K562 (cell line): ENCODE results near the gene RRAGB. TPM values are rescaled to one million over a fixed set of nuclear protein-coding genes. Genes with fewer than 3 reads are reported as not detected.
"Not testable (repeated sequence)": the region's sequence is repeated elsewhere in the genome, so short reads cannot be mapped to it uniquely, and the experiment has no call there.

ENCODE experiments used
- ATAC-seq: fragments of 200-7000 bp; cut with Tn5 transposase; 3 replicates; pipeline ENCODE4 v1.9.1; 2020; ENCODE audit warnings: moderate library complexity
- BruUV-seq: library from RNA; stranded (reverse); fragments of 400-500 nt; replicated peaks from 2 replicates; lab custom pipeline; 2021; lab: Mats Ljungman, UMichigan
- CTCF ChIA-PET: fragments of 300-600 bp; formaldehyde crosslinking; extraction: SDS; loops from one replicate; lab custom pipeline; 2021; ENCODE audit warnings: low intra/inter-chr PET ratio; lab: Yijun Ruan, JAX
- POLR2A ChIA-PET: fragments of 300-600, 350-650 bp; sonication (Branson Sonifier 250); formaldehyde crosslinking; extraction: SDS; loops from one replicate; lab custom pipeline; 2021; ENCODE audit warnings: antibody characterized with exemption, inconsistent platforms; lab: Yijun Ruan, JAX
- DNase-seq, 4 experiments: peaks; one replicate each; pipeline versions ENCODE4 v3.0.0 to v3.0.0-alpha.2; 2011 to 2018; ENCODE audit warnings: low spot score in 3 of 4, mixed read lengths in 3 of 4; ENCODE audit errors: extremely low read depth in 1 of 4
- FAIRE-seq: peaks from 2 replicates; lab custom pipeline; 2011; peaks lifted over from hg19 to GRCh38; lab: Jason Lieb, UNC
- H2AFZ ChIP-seq: 2 replicates; pipeline ENCODE4 v1.6.0; 2011; ENCODE audit warnings: low read depth, low read length, control low read depth, inconsistent platforms
- H3K27ac ChIP-seq: fragments of 200-600 bp; 3 replicates; pipeline ENCODE4 v1.8.0; 2011; ENCODE audit warnings: low read depth, mild to moderate bottlenecking, control low read depth, inconsistent platforms, low read length, moderate library complexity, mixed read lengths; ENCODE audit errors: extremely low read depth
- H3K27me3 ChIP-seq, 2 experiments: fragments of 300-600 bp in 1 of 2; 2 replicates in 1 of 2; 3 replicates in 1 of 2; pipeline versions ENCODE4 v1.6.0 to v1.8.0; 2011; ENCODE audit warnings: inconsistent platforms in 2 of 2, low read length in 2 of 2, mild to moderate bottlenecking in 1 of 2, mixed read lengths in 1 of 2, moderate library complexity in 1 of 2; ENCODE audit not compliant: control insufficient read depth in 2 of 2, insufficient read depth in 2 of 2
- H3K36me3 ChIP-seq: fragments of 300-600 bp; 3 replicates; pipeline ENCODE4 v1.8.0; 2011; ENCODE audit warnings: mild to moderate bottlenecking, low read length, inconsistent platforms; ENCODE audit not compliant: control insufficient read depth, insufficient read depth
- H3K4me1 ChIP-seq, 2 experiments: fragments of 200-600 bp in 1 of 2; replicated peaks in 1 of 2; 2 replicates in 1 of 2; 3 replicates in 1 of 2; pipeline versions ENCODE4 v1.5.1 to v1.8.0; 2011; ENCODE audit warnings: inconsistent platforms in 2 of 2, low read length in 2 of 2, mild to moderate bottlenecking in 1 of 2, mixed read lengths in 1 of 2, moderate library complexity in 1 of 2; ENCODE audit not compliant: control insufficient read depth in 2 of 2, insufficient read depth in 2 of 2
- H3K4me2 ChIP-seq: 2 replicates; pipeline ENCODE4 v1.6.1; 2011; ENCODE audit warnings: low read length, control low read depth, inconsistent platforms, mixed read lengths; ENCODE audit not compliant: insufficient read depth
- H3K4me3 ChIP-seq: fragments of 200-600 bp; sonication (generic), shearing (Covaris generic); 2 replicates; pipeline ENCODE4 v1.5.1; 2016; ENCODE audit warnings: control low read depth, inconsistent platforms
- H3K79me2 ChIP-seq: fragments of 200-600 bp; 3 replicates; pipeline ENCODE4 v1.8.0; 2011; ENCODE audit warnings: low read length, inconsistent platforms; ENCODE audit not compliant: control insufficient read depth, insufficient read depth
- H3K9ac ChIP-seq, 2 experiments: 2 replicates each; pipeline versions ENCODE4 v1.6.0 to v1.6.1; 2011; ENCODE audit warnings: low read depth in 2 of 2, low read length in 2 of 2, control low read depth in 1 of 2, inconsistent platforms in 1 of 2, mild to moderate bottlenecking in 1 of 2, mixed read lengths in 1 of 2; ENCODE audit not compliant: insufficient read depth in 1 of 2
- H3K9me1 ChIP-seq: one replicate; pipeline ENCODE4 v1.6.0; 2011; ENCODE audit warnings: inconsistent platforms, mild to moderate bottlenecking, low read length, moderate library complexity; ENCODE audit not compliant: control insufficient read depth, insufficient read depth
- H3K9me3 ChIP-seq: replicated peaks from 2 replicates; pipeline ENCODE4 v1.5.1; 2011; ENCODE audit warnings: low read depth, low read length, inconsistent platforms; ENCODE audit not compliant: control insufficient read depth, insufficient read depth
- H4K20me1 ChIP-seq: replicated peaks from 2 replicates; pipeline ENCODE4 v1.6.1; 2011; ENCODE audit warnings: low read length, inconsistent platforms, mixed read lengths; ENCODE audit not compliant: control insufficient read depth, insufficient read depth
- HNRNPL ChIP-seq: fragments of 200-400 bp; formaldehyde crosslinking; IDR thresholded peaks from 2 replicates; pipeline ENCODE4 v1.6.1; 2017; ENCODE audit warnings: low read depth, mild to moderate bottlenecking, low read length
- ZFP36 ChIP-seq: fragments of 150-350 bp; IDR thresholded peaks from 2 replicates; pipeline ENCODE4 v1.6.1; 2018; ENCODE audit warnings: low read length, low read depth; ENCODE audit not compliant: partially characterized antibody
- WGBS: fragments of 100-300 bp; shearing (Covaris generic); methylation state at CpG from one replicate; pipeline ENCODE4 v1.1.6; 2016; ENCODE audit warnings: low coverage, mixed read lengths; ENCODE audit not compliant: insufficient coverage; ENCODE audit errors: missing lambda C conversion rate; 5-methylcytosine and 5-hydroxymethylcytosine counted together
- in situ Hi-C: fragments of 300-500 bp; cut with MboI; formaldehyde crosslinking; loops from 4 replicates; pipeline ENCODE4 v1.15.0; 2018; ENCODE audit warnings: inconsistent platforms, mixed read lengths
- intact Hi-C: fragments of 100-400 bp; cut with micrococcal nuclease; formaldehyde crosslinking; loops from 2 replicates; pipeline ENCODE4 v1.14.2; 2022
- polyA plus RNA-seq, 8 experiments: library from polyadenylated mRNA; depleted of rRNA in 4 of 8; stranded (reverse) in 5 of 8; unstranded in 3 of 8; fragments of >200 nt; fragmentation: Nextera tagmentation in 2 of 8; fragmentation: Illumina TruSeq in 1 of 8; extraction: Ambion mirVana in 2 of 8; extraction: Trizol in 1 of 8; gene quantifications; 2 replicates each; pipeline versions ENCODE4 v1.2.1 to v1.2.3, GENCODE V29; 2011 to 2014; ENCODE audit warnings: inconsistent platforms in 1 of 8, missing spikeins in 1 of 8
- total RNA-seq, 7 experiments: library from RNA; depleted of rRNA in 6 of 7; stranded (reverse); fragments of >200 nt in 6 of 7; fragmentation: Illumina TruSeq in 2 of 7; extraction: Trizol in 2 of 7; gene quantifications; 2 replicates each; pipeline versions ENCODE4 v1.2.1 to v1.2.3, GENCODE V29; 2011 to 2021; ENCODE audit warnings: low replicate concordance in 1 of 7

Gene RRAGB
- total and polyA plus RNA-seq, 9 of the 15 experiments (the other 6 are each of a cell fraction or from before 2014, with no cell fraction given): 5.6 to 15.6 (median 9.1) TPM

DNA sequence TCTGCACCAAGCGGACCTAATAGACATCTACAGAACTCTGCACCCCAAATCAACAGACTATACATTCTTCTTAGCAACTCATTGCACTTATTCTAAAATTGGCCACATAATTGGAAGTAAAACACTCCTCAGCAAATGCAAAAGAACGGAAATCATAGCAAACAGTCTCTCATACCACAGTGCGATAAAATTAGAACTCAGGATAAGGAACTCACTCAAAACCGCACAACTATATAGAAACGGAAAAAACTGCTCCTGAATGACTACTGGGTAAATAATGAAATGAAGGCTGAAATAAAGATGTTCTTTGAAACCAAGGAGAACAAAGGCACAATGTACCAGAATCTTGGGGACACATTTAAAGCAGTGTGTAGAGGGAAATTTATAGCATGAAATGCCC, 12.5 kb upstream of the RRAGB start:
- H3K4me3 ChIP-seq, in situ Hi-C loops, intact Hi-C loops, H3K79me2 ChIP-seq, DNase-seq, H3K9me3 ChIP-seq, H3K4me1 ChIP-seq, H3K9me1 ChIP-seq, POLR2A ChIA-PET, H2AFZ ChIP-seq, H3K27me3 ChIP-seq, H3K36me3 ChIP-seq, CTCF ChIA-PET, FAIRE-seq, BruUV-seq, ATAC-seq, H3K9ac ChIP-seq, H4K20me1 ChIP-seq, H3K27ac ChIP-seq, H3K4me2 ChIP-seq: not testable (repeated sequence)
- 6% methylated on average over 5 of the region's 5 CpGs for WGBS

DNA sequence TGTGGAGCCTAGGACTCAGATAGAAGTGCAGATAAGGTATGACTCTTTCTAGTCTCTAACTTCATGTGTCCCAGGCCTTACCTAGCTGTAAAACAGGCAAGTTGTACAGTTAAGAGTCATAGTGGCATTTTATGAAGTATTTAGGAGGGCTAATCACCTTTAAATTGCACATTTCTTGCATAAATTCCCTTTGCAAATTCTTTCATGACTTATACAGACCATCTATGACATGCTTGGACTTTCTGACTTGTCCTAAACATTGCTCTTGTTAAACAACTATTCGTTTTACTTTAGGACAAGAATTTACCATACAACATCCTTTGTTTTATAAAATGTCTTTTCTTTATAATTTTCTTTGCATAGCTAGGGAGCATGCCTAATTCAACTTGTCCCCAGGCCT, 7.8 kb upstream of the RRAGB start:
- ATAC-seq (no peak), FAIRE-seq (no peak), DNase-seq (no peak)
- H3K36me3 ChIP-seq: no peaks in the 10 kb centered on the region
- intact Hi-C loops: loop anchor here (10.0 kb wide), 1 partner anchor 255 kb away; the partner anchor contains the start of gene MAGEH1
- no peaks in the 10 kb centered on the region for H3K4me1 ChIP-seq
- H3K9ac ChIP-seq: no peak overlapping the region
- no peaks in the 10 kb centered on the region for H3K9me3 ChIP-seq
- H3K4me3 ChIP-seq: no peak overlapping the region
- no peaks in the 10 kb centered on the region for H3K79me2 ChIP-seq
- H3K27ac ChIP-seq: no peak overlapping the region
- POLR2A ChIA-PET: no interaction called here
- no TSS peak for BruUV-seq
- no peaks in the 10 kb centered on the region for H4K20me1 ChIP-seq
- H2AFZ ChIP-seq: no peak overlapping the region
- in situ Hi-C loops: no loop called here
- 0% methylated on average over 1 of the region's 1 CpG for WGBS
- CTCF ChIA-PET: no interaction called here
- peak; percentile 64 for TF ChIP-seq ZFP36
- TF ChIP-seq HNRNPL: no peak
- no peaks in the 10 kb centered on the region for H3K9me1 ChIP-seq
- H3K4me2 ChIP-seq: no peak overlapping the region
- H3K27me3 ChIP-seq: no peaks in the 10 kb centered on the region
